Cardiac muscle cell (in vitro differentiated cells and primary cell): Measurements from ENCODE around the gene PANX2. TPM values are rescaled to one million over a fixed set of nuclear protein-coding genes. Genes with fewer than 3 reads are reported as not detected.

Experiments used
- DNase-seq, 2 donors: peaks; one replicate each; pipeline versions ENCODE4 v3.0.0 to v3.0.0-alpha.2; 2010 to 2017; ENCODE audit warnings: low read depth in 1 of 2, low spot score in 1 of 2
- H3K27ac ChIP-seq: fragments of 200-600 bp; sonication (generic); 2 replicates; pipeline ENCODE4 v1.5.1; 2016
- H3K27me3 ChIP-seq: fragments of 200-600 bp; sonication (generic); 2 replicates; pipeline ENCODE4 v1.6.0; 2016; ENCODE audit warnings: control low read depth
- H3K36me3 ChIP-seq: fragments of 200-600 bp; sonication (generic); 2 replicates; pipeline ENCODE4 v1.5.1; 2016; ENCODE audit warnings: control low read depth
- H3K4me1 ChIP-seq: fragments of 200-600 bp; sonication (generic); 2 replicates; pipeline ENCODE4 v1.8.1; 2017; ENCODE audit warnings: low read depth, mild to moderate bottlenecking, mixed run types
- H3K4me3 ChIP-seq: fragments of 200-600 bp; sonication (generic); 2 replicates; pipeline ENCODE4 v1.5.1; 2016; ENCODE audit warnings: mild to moderate bottlenecking
- H3K9me3 ChIP-seq: fragments of 200-600 bp; sonication (generic); 2 replicates; pipeline ENCODE4 v1.5.1; 2017; ENCODE audit warnings: low read depth, mild to moderate bottlenecking, control low read depth
- CTCF ChIP-seq: IDR thresholded peaks from 2 replicates; pipeline ENCODE4 v1.5.1; 2012; ENCODE audit warnings: low read depth, mild to moderate bottlenecking, low read length
- polyA plus RNA-seq: library from polyadenylated mRNA; unstranded; fragments of >200 nt; fragmentation: Nextera tagmentation; extraction: Ambion mirVana; gene quantifications from 2 replicates; pipeline ENCODE4 v1.2.1, GENCODE V29; 2016
- total RNA-seq: library from RNA; depleted of rRNA; stranded (reverse); fragments of >200 nt; gene quantifications from 2 replicates; pipeline ENCODE4 v1.2.3, GENCODE V29; 2016

The PANX2 gene
- total and polyA plus RNA-seq, 2 experiments from 2014 or later, result 6.9 to 30.9 TPM

- Histone ChIP-seq H3K4me3 (no peak overlapping the region), H3K27ac (no peak overlapping the region), H3K36me3 (peaks cover 7% of the 10 kb centered on the region), H3K27me3 (no peaks in the 10 kb centered on the region), H3K9me3 (no peaks in the 10 kb centered on the region), H3K4me1 (peaks cover 5% of the 10 kb centered on the region)
- no peak for DNase-seq
- no peak for TF ChIP-seq CTCF
Measured at GRCh38 chr22:50197000-50197800, 26.7 kb downstream of the PANX2 start.

GRCh38 chr22:50197856-50198623 is 27.5 kb downstream of the PANX2 start:
- Histone ChIP-seq H3K27ac (no peak overlapping the region), H3K9me3 (no peaks in the 10 kb centered on the region), H3K4me3 (no peak overlapping the region), H3K27me3 (no peaks in the 10 kb centered on the region), H3K4me1 (peaks cover 10% of the 10 kb centered on the region), H3K36me3 (peaks cover 7% of the 10 kb centered on the region)
- TF ChIP-seq CTCF, result no peak
- no peak for DNase-seq

- Histone ChIP-seq H3K4me3 (no peak overlapping the region), H3K9me3 (no peaks in the 10 kb centered on the region), H3K36me3 (peaks cover 11% of the 10 kb centered on the region), H3K4me1 (peaks cover 10% of the 10 kb centered on the region), H3K27ac (no peak overlapping the region), H3K27me3 (no peaks in the 10 kb centered on the region)
- DNase-seq, result no peak
- TF ChIP-seq CTCF, result no peak
Measured at GRCh38 chr22:50198624-50199017, 28.1 kb downstream of the PANX2 start.

GRCh38 chr22:50199251-50199721 is 28.8 kb downstream of the PANX2 start:
- TF ChIP-seq CTCF, result no peak
- H3K27ac ChIP-seq, result no peak overlapping the region
- no peak overlapping the region for H3K4me3 ChIP-seq
- H3K4me1 ChIP-seq, result peaks cover 10% of the 10 kb centered on the region
- DNase-seq, result no peak
- no peaks in the 10 kb centered on the region for H3K9me3 ChIP-seq
- no peaks in the 10 kb centered on the region for H3K27me3 ChIP-seq
- peaks cover 12% of the 10 kb centered on the region for H3K36me3 ChIP-seq

GRCh38 chr22:50199829-50200460 is 29.4 kb downstream of the PANX2 start:
- H3K36me3 ChIP-seq, result peaks cover 17% of the 10 kb centered on the region
- H3K4me3 ChIP-seq, result peak overlapping the region; percentile 61
- DNase-seq, result peak in 1 of 2 donors; percentile 44
- no peaks in the 10 kb centered on the region for H3K9me3 ChIP-seq
- peaks cover 10% of the 10 kb centered on the region for H3K4me1 ChIP-seq
- peak overlapping the region; percentile 58 for H3K27ac ChIP-seq
- TF ChIP-seq CTCF, result no peak
- H3K27me3 ChIP-seq, result no peaks in the 10 kb centered on the region
